ENCODE data around the gene TMEM92. TPM values are rescaled to one million over a fixed set of nuclear protein-coding genes. Genes with fewer than 3 reads are reported as not detected.

The TMEM92 gene
- total and polyA plus RNA-seq, 8 donors: 4.4 to 10.7 (median 6.4) TPM

DNA sequence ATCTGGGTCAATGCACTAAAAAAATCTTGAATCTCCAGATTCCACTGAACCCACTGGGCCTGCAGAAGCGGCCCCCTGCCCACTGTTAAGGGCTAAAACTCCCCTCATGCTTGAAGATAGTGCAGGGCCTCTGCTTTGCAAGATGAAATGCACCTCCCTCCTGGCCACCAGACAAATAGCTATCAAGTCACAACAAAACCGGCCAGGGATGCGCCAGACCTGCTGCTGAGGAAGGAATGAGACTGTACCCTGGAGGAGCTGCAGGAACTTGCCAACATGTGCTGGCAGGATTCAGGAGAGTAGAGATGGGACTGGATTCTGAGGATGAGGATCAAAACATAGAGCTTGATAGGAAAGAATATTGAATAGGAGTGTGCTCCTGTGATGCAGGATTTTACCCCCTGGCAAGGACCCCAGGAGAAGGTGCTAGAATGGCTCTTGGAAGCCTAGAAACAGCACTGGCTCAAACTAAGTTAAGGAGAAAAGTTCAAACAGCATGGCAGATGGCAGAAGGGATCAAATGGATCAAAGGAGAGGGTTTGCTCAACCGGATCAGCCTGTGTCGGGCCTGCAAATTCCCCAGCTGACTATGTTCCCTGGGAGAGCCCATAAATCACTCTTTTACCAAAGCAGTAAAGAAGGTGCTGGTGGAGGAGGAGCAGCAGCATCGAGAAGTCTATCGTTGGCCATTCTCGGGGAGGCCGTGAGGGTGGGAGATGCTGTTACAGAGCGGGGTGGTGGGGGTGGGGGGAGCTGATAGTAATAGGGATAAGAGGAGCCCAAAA, 44.4 kb downstream of the TMEM92 start:
- no peak for DNase-seq
- no peak for TF ChIP-seq CTCF (IDR thresholded peaks at IDR 0.05)
- Histone ChIP-seq H3K27me3 (no peaks in the 10 kb centered on the region), H3K4me3 (no peak overlapping the region), H3K4me1 (no peaks in the 10 kb centered on the region), H3K9me3 (no peaks in the 10 kb centered on the region), H3K27ac (no peak overlapping the region), H3K36me3 (no peaks in the 10 kb centered on the region)
- intact Hi-C loops (cut with DNase I): no loop called here
- ATAC-seq: no peak

- intact Hi-C loops (cut with DNase I): no loop called here
- ATAC-seq (no peak), DNase-seq (no peak)
- Histone ChIP-seq H3K27me3 (no peaks in the 10 kb centered on the region), H3K27ac (no peak overlapping the region), H3K36me3 (no peaks in the 10 kb centered on the region), H3K4me1 (no peaks in the 10 kb centered on the region), H3K9me3 (no peaks in the 10 kb centered on the region), H3K4me3 (no peak overlapping the region)
- TF ChIP-seq CTCF (IDR thresholded peaks at IDR 0.05): no peak
These were observed 45.2 kb downstream of the TMEM92 start for GRCh38 chr17:50319306-50320004.

GRCh38 chr17:50322271-50322670, 48.0 kb downstream of the TMEM92 start:
- intact Hi-C loops (cut with DNase I): no loop called here
- Histone ChIP-seq H3K27me3 (no peaks in the 10 kb centered on the region), H3K9me3 (no peaks in the 10 kb centered on the region), H3K27ac (no peak overlapping the region), H3K4me1 (no peaks in the 10 kb centered on the region), H3K36me3 (no peaks in the 10 kb centered on the region), H3K4me3 (no peak overlapping the region)
- TF ChIP-seq CTCF (IDR thresholded peaks at IDR 0.05): no peak
- DNase-seq (no peak), ATAC-seq (no peak)

GRCh38 chr17:50323060-50323459, 48.8 kb downstream of the TMEM92 start:
- ATAC-seq: no peak
- intact Hi-C loops (cut with DNase I): no loop called here

More at GRCh38 chr17:50323060-50323459, 48.8 kb downstream of the TMEM92 start:
- TF ChIP-seq CTCF (IDR thresholded peaks at IDR 0.05): no peak
- H3K36me3 ChIP-seq: no peaks in the 10 kb centered on the region
- no peak overlapping the region for H3K4me3 ChIP-seq
- DNase-seq: no peak
- no peaks in the 10 kb centered on the region for H3K9me3 ChIP-seq
- no peaks in the 10 kb centered on the region for H3K27me3 ChIP-seq
- H3K4me1 ChIP-seq: no peaks in the 10 kb centered on the region
- H3K27ac ChIP-seq: no peak overlapping the region
